Measurements from ENCODE around the gene WDR48. TPM values are rescaled to one million over a fixed set of nuclear protein-coding genes. Genes with fewer than 3 reads are reported as not detected.
A peak's percentile ranks its signal among the peaks of the same experiment; 100 is the strongest.
"Not testable (repeated sequence)": the region's sequence is repeated elsewhere in the genome, so short reads cannot be mapped to it uniquely, and the experiment has no call there.

WDR48 gene
- total and polyA plus RNA-seq, 4 experiments from 2014 or later: 32.6 to 69.8 (median 53.7) TPM

DNA sequence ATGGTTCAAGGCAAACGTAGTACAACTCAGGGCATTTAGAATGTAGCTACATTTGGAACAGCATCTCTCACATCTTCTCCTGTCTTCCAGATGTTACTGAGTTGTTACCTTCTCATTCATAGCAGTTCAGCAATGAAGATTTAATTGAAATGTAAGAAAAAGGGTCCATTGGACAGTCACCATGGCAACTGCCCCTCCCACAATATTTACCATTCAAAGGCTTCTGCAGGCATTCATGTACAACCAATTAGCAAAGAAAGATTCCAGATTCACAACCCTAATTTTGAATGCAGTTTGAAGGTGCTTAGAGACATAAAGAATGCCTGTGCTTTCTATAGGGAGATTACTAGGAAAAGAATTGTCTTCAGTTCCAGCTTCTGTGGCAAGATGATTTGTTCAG lies 22.3 kb upstream of the WDR48 start:
- Mint-ChIP-seq H3K4me3 (no peak overlapping the region), H3K27me3 (peaks cover 14 to 15% of the 10 kb centered on the region in 2 donors), H3K36me3 (no peaks in the 10 kb centered on the region), H3K27ac (no peak overlapping the region), H3K4me1 (peaks cover 0 to 3% (median 0%) of the 10 kb centered on the region in 4 donors), H3K9me3 (peaks cover 0 to 6% (median 0%) of the 10 kb centered on the region in 8 donors)
- no peaks in the 10 kb centered on the region for H3K4me1 ChIP-seq (ENCODE audit: insufficient read depth, low read length)
- no peak overlapping the region for H3K4me3 ChIP-seq (ENCODE audit: low read length in 2 of 2)
- H3K27me3 ChIP-seq (ENCODE audit: insufficient read depth, low read length): no peaks in the 10 kb centered on the region
- H3K36me3 ChIP-seq (ENCODE audit: insufficient read depth, low read length): no peaks in the 10 kb centered on the region
- no peak for DNase-seq
- intact Hi-C loops (cut with micrococcal nuclease): no loop called here
- POLR2A ChIA-PET (ENCODE audit: partially characterized antibody): no interaction called here
- H3K27ac ChIP-seq (ENCODE audit: low read depth, low read length): no peak overlapping the region
- no peaks in the 10 kb centered on the region for H3K9me3 ChIP-seq (ENCODE audit: control insufficient read depth in 1 of 2, low read length in 2 of 2)
- CTCF ChIA-PET (ENCODE audit: partially characterized antibody): interaction anchor here (1.7 kb wide), 2 partner anchors 11 to 258 kb away, joined by 3 to 4 read pairs; no protein-coding TSS in a partner anchor

GRCh38 chr3:39038165-39038564 lies 13.7 kb upstream of the WDR48 start:
- no peak for DNase-seq
- Histone ChIP-seq H3K27me3 (ENCODE audit: insufficient read depth, low read length) (no peaks in the 10 kb centered on the region), H3K9me3 (ENCODE audit: control insufficient read depth in 1 of 2, low read length in 2 of 2) (no peaks in the 10 kb centered on the region), H3K36me3 (ENCODE audit: insufficient read depth, low read length) (no peaks in the 10 kb centered on the region), H3K4me3 (ENCODE audit: low read length in 2 of 2) (no peak overlapping the region), H3K4me1 (ENCODE audit: insufficient read depth, low read length) (no peaks in the 10 kb centered on the region), H3K27ac (ENCODE audit: low read depth, low read length) (no peak overlapping the region)
- Mint-ChIP-seq H3K9me3 (peaks cover 0 to 28% (median 13%) of the 10 kb centered on the region in 8 donors), H3K4me1 (no peaks in the 10 kb centered on the region), H3K27ac (no peak overlapping the region), H3K4me3 (no peak overlapping the region), H3K27me3 (peaks cover 5 to 20% of the 10 kb centered on the region in 2 donors), H3K36me3 (no peaks in the 10 kb centered on the region)
- intact Hi-C loops (cut with micrococcal nuclease): no loop called here
- POLR2A ChIA-PET (ENCODE audit: partially characterized antibody): no interaction called here
- CTCF ChIA-PET (ENCODE audit: partially characterized antibody): no interaction called here

DNA sequence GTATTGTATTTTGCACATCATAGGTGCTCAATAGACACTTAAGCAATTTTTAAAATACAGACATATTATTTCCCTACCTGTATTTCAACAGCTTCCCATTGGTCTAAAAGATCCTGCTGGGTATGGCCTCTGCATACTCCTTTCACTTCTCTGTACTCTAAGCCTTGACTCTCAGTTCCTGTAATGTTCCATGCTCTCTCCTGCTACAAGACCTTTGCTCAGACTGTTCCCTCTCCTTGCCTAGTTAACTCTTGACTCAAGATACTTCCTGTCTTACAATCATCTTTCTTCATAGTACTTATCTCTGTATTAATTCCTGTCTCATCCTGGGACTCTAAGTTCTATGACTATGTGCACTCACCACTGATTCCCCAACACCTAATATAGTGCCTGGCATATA lies 1.8 kb upstream of the WDR48 start:
- H3K27ac ChIP-seq (ENCODE audit: low read depth, low read length): peak overlapping the region; percentile 17
- H3K4me3 ChIP-seq (ENCODE audit: low read length in 2 of 2): no peak overlapping the region
- Mint-ChIP-seq H3K27me3 (peaks cover 0 to 1% of the 10 kb centered on the region in 2 donors), H3K4me1 (peaks cover 37 to 73% (median 55%) of the 10 kb centered on the region in 4 donors), H3K9me3 (no peaks in the 10 kb centered on the region), H3K36me3 (peaks cover 0 to 6% of the 10 kb centered on the region in 2 donors), H3K27ac (peak overlapping the region; percentile 12 to 98 (median 92)), H3K4me3 (peak overlapping the region in 4 of 8 donors; percentile 10 to 66 (median 56))
- no peaks in the 10 kb centered on the region for H3K36me3 ChIP-seq (ENCODE audit: insufficient read depth, low read length)
- H3K4me1 ChIP-seq (ENCODE audit: insufficient read depth, low read length): peaks cover 24% of the 10 kb centered on the region
- no peaks in the 10 kb centered on the region for H3K9me3 ChIP-seq (ENCODE audit: control insufficient read depth in 1 of 2, low read length in 2 of 2)
- CTCF ChIA-PET (ENCODE audit: partially characterized antibody): interaction anchor here (1.2 kb wide), 1 partner anchor 529 kb away, joined by 4 read pairs; no protein-coding TSS in a partner anchor
- POLR2A ChIA-PET (ENCODE audit: partially characterized antibody): interaction anchor here (0.6 to 1.2 kb wide), 3 partner anchors 15 to 553 kb away, joined by 3 to 4 read pairs (median 4); no protein-coding TSS in a partner anchor
- no peak for DNase-seq
- intact Hi-C loops (cut with micrococcal nuclease): loop anchor here (2.0 to 5.0 kb wide), 2 partner anchors 57 to 1259 kb away; partner anchors contain the start of genes EIF1B, GORASP1 and TTC21A
- no peaks in the 10 kb centered on the region for H3K27me3 ChIP-seq (ENCODE audit: insufficient read depth, low read length)

GRCh38 chr3:39052583-39052982 lies 767 bp downstream of the WDR48 start:
- DNase-seq: no peak
- Histone ChIP-seq H3K9me3 (ENCODE audit: control insufficient read depth in 1 of 2, low read length in 2 of 2) (no peaks in the 10 kb centered on the region), H3K27ac (ENCODE audit: low read depth, low read length) (peak overlapping the region; percentile 94), H3K36me3 (ENCODE audit: insufficient read depth, low read length) (no peaks in the 10 kb centered on the region), H3K27me3 (ENCODE audit: insufficient read depth, low read length) (no peaks in the 10 kb centered on the region), H3K4me3 (ENCODE audit: low read length in 2 of 2) (peak overlapping the region; percentile 21 to 67), H3K4me1 (ENCODE audit: insufficient read depth, low read length) (peaks cover 36% of the 10 kb centered on the region)
- peaks cover 7 to 13% of the 10 kb centered on the region in 2 donors for H3K36me3 Mint-ChIP-seq
- POLR2A ChIA-PET (ENCODE audit: partially characterized antibody): interaction anchor here (1.0 to 1.8 kb wide), 4 partner anchors 10 to 354 kb away, joined by 3 to 5 read pairs (median 5); partner anchors contain the start of gene RPSA
- peak overlapping the region; percentile 98 to 100 (median 98) for H3K27ac Mint-ChIP-seq
- CTCF ChIA-PET (ENCODE audit: partially characterized antibody): interaction anchor here (0.8 kb wide), 1 partner anchor 13 kb away, joined by 3 read pairs; no protein-coding TSS in a partner anchor
- H3K27me3 Mint-ChIP-seq: peaks cover 0 to 1% of the 10 kb centered on the region in 2 donors
- peaks cover 48 to 84% (median 67%) of the 10 kb centered on the region in 4 donors for H3K4me1 Mint-ChIP-seq
- intact Hi-C loops (cut with micrococcal nuclease): loop anchor here (1.0 to 5.0 kb wide), 3 partner anchors 55 to 354 kb away; partner anchors contain the start of genes GORASP1, RPSA and TTC21A
- H3K4me3 Mint-ChIP-seq: peak overlapping the region; percentile 89 to 99 (median 97)
- no peaks in the 10 kb centered on the region for H3K9me3 Mint-ChIP-seq

GRCh38 chr3:39053696-39054095 lies 1.9 kb downstream of the WDR48 start:
- H3K27me3 Mint-ChIP-seq: peaks cover 0 to 1% of the 10 kb centered on the region in 2 donors
- H3K4me3 Mint-ChIP-seq: peak overlapping the region in 5 of 8 donors; percentile 49 to 98 (median 59)
- Histone ChIP-seq H3K9me3 (ENCODE audit: control insufficient read depth in 1 of 2, low read length in 2 of 2) (no peaks in the 10 kb centered on the region), H3K27ac (ENCODE audit: low read depth, low read length) (no peak overlapping the region), H3K4me1 (ENCODE audit: insufficient read depth, low read length) (peaks cover 36% of the 10 kb centered on the region), H3K36me3 (ENCODE audit: insufficient read depth, low read length) (no peaks in the 10 kb centered on the region), H3K4me3 (ENCODE audit: low read length in 2 of 2) (no peak overlapping the region), H3K27me3 (ENCODE audit: insufficient read depth, low read length) (no peaks in the 10 kb centered on the region)
- DNase-seq: no peak
- peak overlapping the region in 1 of 7 donors; percentile 58 for H3K27ac Mint-ChIP-seq
- H3K4me1 Mint-ChIP-seq: peaks cover 51 to 84% (median 68%) of the 10 kb centered on the region in 4 donors
- POLR2A ChIA-PET (ENCODE audit: partially characterized antibody): no interaction called here
- CTCF ChIA-PET (ENCODE audit: partially characterized antibody): no interaction called here
- H3K36me3 Mint-ChIP-seq: peaks cover 10 to 19% of the 10 kb centered on the region in 2 donors
- intact Hi-C loops (cut with micrococcal nuclease): loop anchor here (5.0 kb wide), 1 partner anchor 54 kb away; the partner anchor contains the start of genes GORASP1 and TTC21A
- no peaks in the 10 kb centered on the region for H3K9me3 Mint-ChIP-seq

- Histone ChIP-seq H3K36me3 (ENCODE audit: insufficient read depth, low read length) (no peaks in the 10 kb centered on the region), H3K4me1 (ENCODE audit: insufficient read depth, low read length) (peaks cover 31% of the 10 kb centered on the region), H3K27ac (ENCODE audit: low read depth, low read length) (no peak overlapping the region), H3K4me3 (ENCODE audit: low read length in 2 of 2) (no peak overlapping the region), H3K9me3 (ENCODE audit: control insufficient read depth in 1 of 2, low read length in 2 of 2) (no peaks in the 10 kb centered on the region), H3K27me3 (ENCODE audit: insufficient read depth, low read length) (no peaks in the 10 kb centered on the region)
- CTCF ChIA-PET (ENCODE audit: partially characterized antibody): no interaction called here
- H3K27me3 Mint-ChIP-seq: peaks cover 0 to 1% of the 10 kb centered on the region in 2 donors
- H3K27ac Mint-ChIP-seq: peak overlapping the region in 5 of 7 donors; percentile 2 to 67 (median 36)
- intact Hi-C loops (cut with micrococcal nuclease): no loop called here
- H3K4me3 Mint-ChIP-seq: peak overlapping the region in 3 of 8 donors; percentile 1 to 61 (median 7)
- peaks cover 21 to 22% of the 10 kb centered on the region in 2 donors for H3K36me3 Mint-ChIP-seq
- POLR2A ChIA-PET (ENCODE audit: partially characterized antibody): no interaction called here
- H3K4me1 Mint-ChIP-seq: peaks cover 54 to 77% (median 65%) of the 10 kb centered on the region in 4 donors
- no peak for DNase-seq
- peaks cover 0 to under 1% (median 0%) of the 10 kb centered on the region in 8 donors for H3K9me3 Mint-ChIP-seq
Observed at GRCh38 chr3:39056151-39056550, 4.3 kb downstream of the WDR48 start.

GRCh38 chr3:39061228-39061627 lies 9.4 kb downstream of the WDR48 start:
- Mint-ChIP-seq H3K36me3 (peaks cover 40 to 50% of the 10 kb centered on the region in 2 donors), H3K4me3 (peak overlapping the region in 1 of 8 donors; percentile 5), H3K4me1 (peaks cover 42 to 65% (median 49%) of the 10 kb centered on the region in 4 donors), H3K27ac (peak overlapping the region in 2 of 7 donors; percentile 48 to 57)
- H3K4me3 ChIP-seq (ENCODE audit: low read length in 2 of 2); H3K27me3 Mint-ChIP-seq; H3K27ac ChIP-seq (ENCODE audit: low read depth, low read length); intact Hi-C loops (cut with micrococcal nuclease); DNase-seq; H3K36me3 ChIP-seq (ENCODE audit: insufficient read depth, low read length); H3K27me3 ChIP-seq (ENCODE audit: insufficient read depth, low read length); POLR2A ChIA-PET (ENCODE audit: partially characterized antibody); H3K4me1 ChIP-seq (ENCODE audit: insufficient read depth, low read length); H3K9me3 Mint-ChIP-seq; H3K9me3 ChIP-seq (ENCODE audit: control insufficient read depth in 1 of 2, low read length in 2 of 2); CTCF ChIA-PET (ENCODE audit: partially characterized antibody): not testable (repeated sequence)
